IMR-90 (cell line): ENCODE results near the gene MARCO. TPM values are rescaled to one million over a fixed set of nuclear protein-coding genes. Genes with fewer than 3 reads are reported as not detected.

Experiments used
- ATAC-seq: fragments of 200-7000 bp; cut with Tn5 transposase; 2 replicates; pipeline ENCODE4 v1.9.1; 2020; ENCODE audit warnings: low read depth, mild to moderate bottlenecking, moderate library complexity
- BruUV-seq: library from RNA; stranded (reverse); fragments of 400-500 nt; replicated peaks from 2 replicates; lab custom pipeline; 2021; lab: Mats Ljungman, UMichigan
- CTCF ChIA-PET: fragments of 300-600 bp; formaldehyde crosslinking; extraction: SDS; loops from one replicate; lab custom pipeline; 2021; ENCODE audit warnings: antibody characterized with exemption; lab: Yijun Ruan, JAX
- POLR2A ChIA-PET: fragments of 300-600 bp; sonication (Branson Sonifier 250); formaldehyde crosslinking; loops from one replicate; lab custom pipeline; 2022; ENCODE audit warnings: antibody characterized with exemption; ENCODE audit not compliant: unreplicated experiment; lab: Charles Lee
- DNase-seq: peaks from one replicate; pipeline ENCODE4 v3.0.0; 2013
- H2AFZ ChIP-seq: replicated peaks from 2 replicates; pipeline ENCODE3; 2013; ENCODE audit warnings: low read length, mild to moderate bottlenecking; ENCODE audit not compliant: poor library complexity
- H2AK5ac ChIP-seq: 2 replicates; pipeline ENCODE4 v1.6.1; 2013; ENCODE audit warnings: low read depth, low read length, inconsistent platforms
- H2AK9ac ChIP-seq: replicated peaks from 2 replicates; pipeline ENCODE3; 2013; ENCODE audit warnings: mild to moderate bottlenecking, low read depth, low read length, moderate library complexity; ENCODE audit not compliant: poor library complexity
- H2BK120ac ChIP-seq: 2 replicates; pipeline ENCODE4 v1.6.1; 2013; ENCODE audit warnings: low read depth, low read length, inconsistent platforms
- H2BK15ac ChIP-seq: 3 replicates; pipeline ENCODE4 v1.6.1; 2013; ENCODE audit warnings: low read depth, low read length, inconsistent platforms
- H2BK20ac ChIP-seq: 2 replicates; pipeline ENCODE4 v1.6.1; 2013; ENCODE audit warnings: low read depth, mild to moderate bottlenecking, inconsistent platforms, low read length, moderate library complexity
- H2BK5ac ChIP-seq: 2 replicates; pipeline ENCODE4 v1.6.1; 2013; ENCODE audit warnings: mild to moderate bottlenecking, low read depth, low read length, inconsistent platforms; ENCODE audit not compliant: poor library complexity, severe bottlenecking
- H3K14ac ChIP-seq: replicated peaks from 2 replicates; pipeline ENCODE4 v1.6.1; 2013; ENCODE audit warnings: low read depth, low read length, inconsistent platforms
- H3K18ac ChIP-seq: 2 replicates; pipeline ENCODE4 v1.6.1; 2013; ENCODE audit warnings: low read depth, low read length, control low read depth
- H3K23ac ChIP-seq: 2 replicates; pipeline ENCODE4 v1.6.1; 2013; ENCODE audit warnings: low read depth, low read length, inconsistent platforms
- H3K27ac ChIP-seq: 2 replicates; pipeline ENCODE4 v1.5.1; 2013; ENCODE audit warnings: mild to moderate bottlenecking, control low read depth, low read length; ENCODE audit not compliant: insufficient read depth
- H3K27me3 ChIP-seq: 2 replicates; pipeline ENCODE4 v1.6.1; 2013; ENCODE audit warnings: low read length; ENCODE audit not compliant: control insufficient read depth, insufficient read depth
- H3K36me3 ChIP-seq: 2 replicates; pipeline ENCODE4 v1.6.1; 2013; ENCODE audit warnings: low read length, mixed read lengths; ENCODE audit not compliant: control insufficient read depth, insufficient read depth
- H3K4ac ChIP-seq: 2 replicates; pipeline ENCODE4 v1.6.1; 2013; ENCODE audit warnings: low read depth, low read length, inconsistent platforms
- H3K4me1 ChIP-seq: 2 replicates; pipeline ENCODE4 v1.6.1; 2013; ENCODE audit warnings: low read length, mixed read lengths; ENCODE audit not compliant: control insufficient read depth, insufficient read depth
- H3K4me2 ChIP-seq: 2 replicates; pipeline ENCODE4 v1.6.1; 2013; ENCODE audit warnings: low read depth, mild to moderate bottlenecking, control low read depth, low read length, moderate library complexity
- H3K4me3 ChIP-seq: 2 replicates; pipeline ENCODE4 v1.5.1; 2013; ENCODE audit warnings: low read depth, mild to moderate bottlenecking, control low read depth, low read length, moderate library complexity; ENCODE audit not compliant: insufficient read depth
- H3K56ac ChIP-seq: 2 replicates; pipeline ENCODE4 v1.6.1; 2013; ENCODE audit warnings: low read length, inconsistent platforms; ENCODE audit not compliant: insufficient read depth; ENCODE audit errors: extremely low read depth
- H3K79me1 ChIP-seq, 2 experiments: 2 replicates each; pipeline ENCODE4 v1.6.1; 2013; ENCODE audit warnings: low read length in 2 of 2, inconsistent platforms in 1 of 2, low read depth in 1 of 2
- H3K9ac ChIP-seq: 2 replicates; pipeline ENCODE4 v1.6.1; 2013; ENCODE audit warnings: low read depth, low read length, control low read depth
- H3K9me1 ChIP-seq: 2 replicates; pipeline ENCODE4 v1.6.1; 2013; ENCODE audit warnings: low read length, inconsistent platforms; ENCODE audit not compliant: insufficient read depth
- H3K9me3 ChIP-seq: 2 replicates; pipeline ENCODE4 v1.6.1; 2013; ENCODE audit warnings: low read length; ENCODE audit not compliant: control insufficient read depth, insufficient read depth
- H4K20me1 ChIP-seq: 2 replicates; pipeline ENCODE4 v1.6.1; 2013; ENCODE audit warnings: low read length, inconsistent platforms; ENCODE audit not compliant: insufficient read depth
- H4K5ac ChIP-seq: 2 replicates; pipeline ENCODE4 v1.6.1; 2013; ENCODE audit warnings: mild to moderate bottlenecking, low read depth, low read length, control low read depth
- H4K8ac ChIP-seq, 2 experiments: 2 replicates each; pipeline ENCODE4 v1.6.1; 2013; ENCODE audit warnings: low read depth in 2 of 2, low read length in 2 of 2, control low read depth in 1 of 2, inconsistent platforms in 1 of 2
- H4K91ac ChIP-seq: 2 replicates; pipeline ENCODE4 v1.6.1; 2013; ENCODE audit warnings: low read depth, low read length, inconsistent platforms; ENCODE audit not compliant: insufficient read depth
- BHLHE40 ChIP-seq: fragments of 150-350 bp; IDR thresholded peaks from 2 replicates; pipeline ENCODE4 v1.6.1; 2016; ENCODE audit warnings: mild to moderate bottlenecking, low read depth, low read length
- CEBPB ChIP-seq: IDR thresholded peaks from 2 replicates; pipeline ENCODE4 v1.6.1; 2012; ENCODE audit warnings: low read depth, low read length, improper control_type of control experiment
- CHD1 ChIP-seq: IDR thresholded peaks from 2 replicates; pipeline ENCODE4 v1.6.1; 2012; ENCODE audit warnings: low read depth, low read length, improper control_type of control experiment
- CTCF ChIP-seq: conservative IDR thresholded peaks from 2 replicates; pipeline ENCODE4 v1.5.1; 2012; ENCODE audit warnings: mild to moderate bottlenecking, low read depth, low read length, improper control_type of control experiment
- ELK1 ChIP-seq: fragments of 150-350 bp; IDR thresholded peaks from 2 replicates; pipeline ENCODE4 v1.6.1; 2016; ENCODE audit warnings: low read depth, mild to moderate bottlenecking, low read length, moderate library complexity, borderline replicate concordance
- FOS ChIP-seq: fragments of 150-350 bp; IDR thresholded peaks from 2 replicates; pipeline ENCODE4 v1.6.1; 2016; ENCODE audit warnings: low read depth, low read length
- MAFK ChIP-seq: IDR thresholded peaks from 2 replicates; pipeline ENCODE4 v1.6.1; 2012; ENCODE audit warnings: low read depth, low read length, improper control_type of control experiment
- MAZ ChIP-seq: IDR thresholded peaks from 2 replicates; pipeline ENCODE4 v1.6.1; 2012; ENCODE audit warnings: low read depth, mild to moderate bottlenecking, low read length, improper control_type of control experiment, moderate library complexity, borderline replicate concordance
- MXI1 ChIP-seq: IDR thresholded peaks from 2 replicates; pipeline ENCODE4 v1.6.1; 2012; ENCODE audit warnings: low read depth, mild to moderate bottlenecking, low read length, moderate library complexity, borderline replicate concordance
- NFE2L2 ChIP-seq: fragments of 150-350 bp; IDR thresholded peaks from 2 replicates; pipeline ENCODE4 v1.6.1; 2016; ENCODE audit warnings: low read depth, mild to moderate bottlenecking, low read length
- POLR2A ChIP-seq: IDR thresholded peaks from 2 replicates; pipeline ENCODE4 v1.6.1; 2012; ENCODE audit warnings: mild to moderate bottlenecking, low read depth, low read length
- RAD21 ChIP-seq: IDR thresholded peaks from 2 replicates; pipeline ENCODE4 v1.6.1; 2012; ENCODE audit warnings: low read length, improper control_type of control experiment
- RCOR1 ChIP-seq: IDR thresholded peaks from 2 replicates; pipeline ENCODE4 v1.6.1; 2012; ENCODE audit warnings: mild to moderate bottlenecking, low read length, improper control_type of control experiment; ENCODE audit not compliant: insufficient replicate concordance
- RFX5 ChIP-seq: IDR thresholded peaks from 2 replicates; pipeline ENCODE4 v1.8.0; 2012; ENCODE audit warnings: low read depth, mild to moderate bottlenecking, low read length, moderate library complexity
- SMC3 ChIP-seq: fragments of 150-350 bp; IDR thresholded peaks from 2 replicates; pipeline ENCODE4 v1.6.1; 2016; ENCODE audit warnings: low read depth, mild to moderate bottlenecking, antibody characterized with exemption, low read length, moderate library complexity
- USF2 ChIP-seq: fragments of 150-350 bp; IDR thresholded peaks from 2 replicates; pipeline ENCODE4 v1.6.1; 2017; ENCODE audit warnings: mild to moderate bottlenecking, antibody characterized with exemption, low read length, low read depth
- whole genome bisulfite sequencing, 2 experiments: methylation state at CpG; one replicate each; pipeline versions ENCODE4 v1.1.5 to v1.1.7; 2013; ENCODE audit warnings: missing lambda C conversion rate in 2 of 2; ENCODE audit not compliant: insufficient read length in 1 of 2; ENCODE audit errors: extremely low coverage in 2 of 2; 5-methylcytosine and 5-hydroxymethylcytosine counted together
- dilution Hi-C: fragments of 300-500 bp; cut with HindIII; formaldehyde crosslinking; loops from one replicate; pipeline ENCODE4 v1.14.3; 2018; ENCODE audit warnings: low sequenced_read_pairs; ENCODE audit not compliant: unreplicated experiment
- in situ Hi-C: fragments of 300-500 bp; cut with MboI; formaldehyde crosslinking; loops from 3 replicates; pipeline ENCODE4 v1.14.3; 2019; ENCODE audit warnings: low sequenced_read_pairs, inconsistent platforms, mixed read lengths
- intact Hi-C: fragments of 100-400 bp; cut with micrococcal nuclease; formaldehyde crosslinking; loops from 2 replicates; pipeline ENCODE4 v1.10.0; 2022
- polyA plus RNA-seq, 3 experiments: library from polyadenylated mRNA; depleted of rRNA; stranded (reverse); fragments of >200 nt; gene quantifications; 2 replicates each; pipeline ENCODE4 v1.2.3, GENCODE V29; 2012; ENCODE audit warnings: low replicate concordance in 1 of 3
- total RNA-seq: library from RNA; depleted of rRNA; stranded (reverse); fragments of >200 nt; gene quantifications from 2 replicates; pipeline ENCODE4 v1.2.3, GENCODE V29; 2012

The MARCO gene
- total and polyA plus RNA-seq, 2 of the 4 experiments (the other 2 are of a cell fraction), result not detected

- dilution Hi-C loops (no loop called here), in situ Hi-C loops (no loop called here), intact Hi-C loops (no loop called here)
- Histone ChIP-seq H3K4me1 (no peaks in the 10 kb centered on the region), H3K14ac (no peak overlapping the region), H3K4me2 (no peak overlapping the region), H3K9me1 (no peaks in the 10 kb centered on the region), H4K5ac (no peak overlapping the region), H3K4ac (no peak overlapping the region), H4K91ac (no peak overlapping the region), H3K18ac (no peak overlapping the region), H2BK5ac (no peak overlapping the region), H3K9me3 (no peaks in the 10 kb centered on the region), H4K8ac (no peak overlapping the region), H2BK120ac (no peak overlapping the region), H3K23ac (no peak overlapping the region), H3K27ac (no peak overlapping the region), H3K79me1 (no peaks in the 10 kb centered on the region), H2BK20ac (no peak overlapping the region), H3K4me3 (no peak overlapping the region), H2AK5ac (no peak overlapping the region), H4K20me1 (no peaks in the 10 kb centered on the region), H2BK15ac (no peak overlapping the region), H3K56ac (no peak overlapping the region), H3K27me3 (no peaks in the 10 kb centered on the region), H2AFZ (no peak overlapping the region), H3K36me3 (no peaks in the 10 kb centered on the region), H2AK9ac (no peak overlapping the region), H3K9ac (no peak overlapping the region)
- POLR2A ChIA-PET, result no interaction called here
- ATAC-seq (no peak), DNase-seq (no peak)
- TF ChIP-seq BHLHE40 (no peak), ELK1 (no peak), NFE2L2 (no peak), MAFK (no peak), SMC3 (no peak), CTCF (no peak), POLR2A (no peak), RCOR1 (no peak), CEBPB (no peak), FOS (no peak), RAD21 (no peak), RFX5 (no peak), MAZ (no peak), CHD1 (no peak), USF2 (no peak), MXI1 (no peak)
- CTCF ChIA-PET, result no interaction called here
- WGBS, 2 experiments, result no CpG with 5 or more reads among the region's 2 CpGs
- BruUV-seq, result no TSS peak
These were observed 19.7 kb upstream of the MARCO start for GRCh38 chr2:118922254-118922653.
